Breast epithelium (tissue), 3 donors: ENCODE measurements around the gene SULT2B1.

Source experiments
- POLR2A ChIP-seq: fragments of 450-650 bp; IDR thresholded peaks from one replicate; pipeline ENCODE4 v1.6.1; 2016; ENCODE audit warnings: antibody characterized with exemption, mild to moderate bottlenecking, moderate library complexity
- POLR2AphosphoS5 ChIP-seq, 3 donors: sonication (generic); formaldehyde crosslinking; IDR thresholded peaks; one replicate each; pipeline ENCODE4 v1.6.1; 2017; ENCODE audit warnings: antibody characterized with exemption in 3 of 3
- TF ChIP-seq, protein P1 (sequence below), 3 donors: fragments of 450-650 bp; IDR thresholded peaks; one replicate each; pipeline ENCODE4 v1.5.1; 2016 to 2017; ENCODE audit warnings: antibody characterized with exemption in 3 of 3, mild to moderate bottlenecking in 3 of 3, moderate library complexity in 3 of 3

DNA sequence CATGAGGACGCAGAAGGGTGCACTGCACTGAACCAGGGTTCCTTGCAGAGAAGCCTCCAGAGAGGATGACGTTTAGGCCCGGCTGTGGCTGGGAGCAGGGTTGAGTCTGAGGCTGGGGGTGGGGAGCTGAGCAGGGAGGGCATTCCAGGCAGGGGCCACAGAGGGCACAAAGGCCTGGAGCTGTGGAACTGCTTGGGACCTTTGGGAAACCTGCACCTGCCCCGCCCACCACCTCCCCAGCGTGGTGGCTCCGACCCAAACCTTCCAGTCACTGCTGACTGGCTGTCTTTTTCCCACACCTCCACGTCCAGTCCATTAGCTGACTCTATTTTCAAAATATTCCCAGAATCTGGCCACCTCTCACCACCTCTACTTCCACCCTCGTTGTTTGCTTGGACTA is 35.4 kb upstream of the SULT2B1 start:
- TF ChIP-seq, protein P1, sequence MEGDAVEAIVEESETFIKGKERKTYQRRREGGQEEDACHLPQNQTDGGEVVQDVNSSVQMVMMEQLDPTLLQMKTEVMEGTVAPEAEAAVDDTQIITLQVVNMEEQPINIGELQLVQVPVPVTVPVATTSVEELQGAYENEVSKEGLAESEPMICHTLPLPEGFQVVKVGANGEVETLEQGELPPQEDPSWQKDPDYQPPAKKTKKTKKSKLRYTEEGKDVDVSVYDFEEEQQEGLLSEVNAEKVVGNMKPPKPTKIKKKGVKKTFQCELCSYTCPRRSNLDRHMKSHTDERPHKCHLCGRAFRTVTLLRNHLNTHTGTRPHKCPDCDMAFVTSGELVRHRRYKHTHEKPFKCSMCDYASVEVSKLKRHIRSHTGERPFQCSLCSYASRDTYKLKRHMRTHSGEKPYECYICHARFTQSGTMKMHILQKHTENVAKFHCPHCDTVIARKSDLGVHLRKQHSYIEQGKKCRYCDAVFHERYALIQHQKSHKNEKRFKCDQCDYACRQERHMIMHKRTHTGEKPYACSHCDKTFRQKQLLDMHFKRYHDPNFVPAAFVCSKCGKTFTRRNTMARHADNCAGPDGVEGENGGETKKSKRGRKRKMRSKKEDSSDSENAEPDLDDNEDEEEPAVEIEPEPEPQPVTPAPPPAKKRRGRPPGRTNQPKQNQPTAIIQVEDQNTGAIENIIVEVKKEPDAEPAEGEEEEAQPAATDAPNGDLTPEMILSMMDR (IDR thresholded peaks at IDR 0.05): no peak
- no peak for TF ChIP-seq POLR2A
- no peak for TF ChIP-seq POLR2AphosphoS5 (IDR thresholded peaks at IDR 0.05)
